Tibial nerve (tissue), 4 donors: ENCODE data around the gene ISCA1.

ENCODE experiments used
- CTCF ChIP-seq, 5 experiments: fragments of 200-600 bp in 3 of 5; fragments of 450-650 bp in 2 of 5; sonication (generic) in 3 of 5; IDR thresholded peaks; one replicate each; pipeline ENCODE4 v1.5.1; 2016 to 2019; ENCODE audit warnings: antibody characterized with exemption in 5 of 5, mild to moderate bottlenecking in 3 of 5, moderate library complexity in 2 of 5
- EP300 ChIP-seq, 2 donors: sonication (generic); formaldehyde crosslinking; IDR thresholded peaks; one replicate each; pipeline ENCODE4 v1.6.1; 2017; ENCODE audit warnings: antibody characterized with exemption in 2 of 2, mild to moderate bottlenecking in 1 of 2
- POLR2A ChIP-seq, 2 donors: fragments of 450-650 bp; IDR thresholded peaks; one replicate each; pipeline ENCODE4 v1.6.1; 2017; ENCODE audit warnings: antibody characterized with exemption in 2 of 2, mild to moderate bottlenecking in 2 of 2, moderate library complexity in 2 of 2

- TF ChIP-seq CTCF (IDR thresholded peaks at IDR 0.05): no peak
- no peak for TF ChIP-seq EP300 (IDR thresholded peaks at IDR 0.05)
- TF ChIP-seq POLR2A (IDR thresholded peaks at IDR 0.05): no peak
Observed at GRCh38 chr9:86250123-86250522, 32.2 kb downstream of the ISCA1 start.
